ENCODE measurements around the gene LBP. TPM values are rescaled to one million over a fixed set of nuclear protein-coding genes. Genes with fewer than 3 reads are reported as not detected.
"Not testable (repeated sequence)": the region's sequence is repeated elsewhere in the genome, so short reads cannot be mapped to it uniquely, and the experiment has no call there.

LBP gene
- total and polyA plus RNA-seq, 2 donors (not counting 3 experiments of a cell fraction or from before 2014, with no cell fraction given) = 0.03 TPM; not detected in 1

GRCh38 chr20:38407321-38407720 lies 61.0 kb downstream of the LBP start:
- Histone ChIP-seq H3K27me3 (ENCODE audit: control insufficient read depth in 2 of 2, insufficient read depth in 2 of 2, low read length in 2 of 2) (no peaks in the 10 kb centered on the region), H3K27ac (ENCODE audit: insufficient read depth, low read depth, low read length) (no peak overlapping the region), H2AFZ (ENCODE audit: low read depth, low read length) (no peak overlapping the region), H3K9ac (replicated peaks; ENCODE audit: extremely low read depth, insufficient read depth, low read length) (no peak overlapping the region), H3K9me1 (replicated peaks; ENCODE audit: control insufficient read depth, extremely low read depth, insufficient read depth, low read length) (no peaks in the 10 kb centered on the region), H3K79me2 (ENCODE audit: control insufficient read depth, insufficient read depth, low read length) (no peaks in the 10 kb centered on the region), H3K9me3 (replicated peaks; ENCODE audit: control insufficient read depth, insufficient read depth, low read length) (no peaks in the 10 kb centered on the region), H3K4me1 (ENCODE audit: control insufficient read depth, extremely low read depth, insufficient read depth, low read length) (no peaks in the 10 kb centered on the region), H4K20me1 (replicated peaks; ENCODE audit: control insufficient read depth, extremely low read depth, insufficient read depth, low read length) (no peaks in the 10 kb centered on the region), H3K4me3 (replicated peaks in 1 of 3; ENCODE audit: insufficient read depth in 1 of 3, low read depth in 1 of 3, low read length in 3 of 3) (no peak overlapping the region), H3K36me3 (ENCODE audit: control insufficient read depth in 2 of 2, extremely low read depth in 1 of 2, insufficient read depth in 2 of 2, low read length in 2 of 2) (no peaks in the 10 kb centered on the region), H3K4me2 (ENCODE audit: insufficient read depth, low read length) (no peak overlapping the region)
- no peak for TF ChIP-seq JUN (IDR thresholded peaks at IDR 0.05; ENCODE audit: borderline replicate concordance, insufficient read depth, insufficient read length, low read depth)
- no peak for TF ChIP-seq FOS (IDR thresholded peaks at IDR 0.05; ENCODE audit: borderline replicate concordance, insufficient read depth, low read length)
- no peak for TF ChIP-seq CTCF (IDR thresholded peaks at IDR 0.05; ENCODE audit: extremely low read depth in 1 of 2, insufficient read depth in 1 of 2, low read depth in 1 of 2, low read length in 2 of 2)
- no peak for TF ChIP-seq GATA2 (IDR thresholded peaks at IDR 0.05; ENCODE audit: insufficient read depth, insufficient read length, low read depth, low read length)
- no peak for TF ChIP-seq POLR2AphosphoS5 (IDR thresholded peaks at IDR 0.05; ENCODE audit: insufficient read depth, low read depth, low read length)
- no peak for TF ChIP-seq MAX (IDR thresholded peaks at IDR 0.05; ENCODE audit: insufficient read depth, insufficient read length)
- no peak for TF ChIP-seq MYC (IDR thresholded peaks at IDR 0.05; ENCODE audit: low read depth, low read length)
- no peak for TF ChIP-seq EZH2 (IDR thresholded peaks at IDR 0.05; ENCODE audit: borderline replicate concordance, low read depth, low read length, severe bottlenecking)
- TF ChIP-seq POLR2A (IDR thresholded peaks at IDR 0.05; ENCODE audit: low read depth, low read length) = no peak
- dilution Hi-C loops (cut with MboI; ENCODE audit: extremely low pct_ligation_motif_present, low sequenced_read_pairs) (no loop called here), intact Hi-C loops (cut with micrococcal nuclease) (loop anchor here (5.0 kb wide), 1 partner anchor 350 kb away; no protein-coding TSS in a partner anchor)
- CTCF ChIA-PET = interaction anchor here (2.0 kb wide), 1 partner anchor 68 kb away, joined by 51 read pairs; no protein-coding TSS in a partner anchor
- FAIRE-seq = no peak
- no TSS peak for BruUV-seq (replicated peaks)
- DNase-seq (ENCODE audit: low read depth, low spot score) = no peak
- POLR2A ChIA-PET = no interaction called here

GRCh38 chr20:38407822-38408221 lies 61.5 kb downstream of the LBP start:
- H4K20me1 ChIP-seq (replicated peaks; ENCODE audit: control insufficient read depth, extremely low read depth, insufficient read depth, low read length); H3K4me2 ChIP-seq (ENCODE audit: insufficient read depth, low read length); FAIRE-seq; dilution Hi-C loops (cut with MboI; ENCODE audit: extremely low pct_ligation_motif_present, low sequenced_read_pairs); H3K4me3 ChIP-seq (replicated peaks in 1 of 3; ENCODE audit: insufficient read depth in 1 of 3, low read depth in 1 of 3, low read length in 3 of 3); H3K9me3 ChIP-seq (replicated peaks; ENCODE audit: control insufficient read depth, insufficient read depth, low read length); H3K36me3 ChIP-seq (ENCODE audit: control insufficient read depth in 2 of 2, extremely low read depth in 1 of 2, insufficient read depth in 2 of 2, low read length in 2 of 2); H3K79me2 ChIP-seq (ENCODE audit: control insufficient read depth, insufficient read depth, low read length); H3K4me1 ChIP-seq (ENCODE audit: control insufficient read depth, extremely low read depth, insufficient read depth, low read length); H3K27me3 ChIP-seq (ENCODE audit: control insufficient read depth in 2 of 2, insufficient read depth in 2 of 2, low read length in 2 of 2); H3K27ac ChIP-seq (ENCODE audit: insufficient read depth, low read depth, low read length); H3K9me1 ChIP-seq (replicated peaks; ENCODE audit: control insufficient read depth, extremely low read depth, insufficient read depth, low read length); BruUV-seq (replicated peaks); DNase-seq (ENCODE audit: low read depth, low spot score); H2AFZ ChIP-seq (ENCODE audit: low read depth, low read length); H3K9ac ChIP-seq (replicated peaks; ENCODE audit: extremely low read depth, insufficient read depth, low read length): not testable (repeated sequence)
- intact Hi-C loops (cut with micrococcal nuclease) = loop anchor here (1.0 to 5.0 kb wide), 3 partner anchors 71 to 351 kb away; no protein-coding TSS in a partner anchor
- POLR2A ChIA-PET = interaction anchor here (1.1 kb wide), 1 partner anchor 176 kb away, joined by 3 read pairs; no protein-coding TSS in a partner anchor
- CTCF ChIA-PET = interaction anchor here (0.6 to 2.0 kb wide), 55 partner anchors 9 to 1216 kb away, joined by 3 to 59 read pairs (median 4); partner anchors contain the start of genes BPI, RALGAPB and SNHG17

Data from endothelial cell of umbilical vein (primary cell).